ENCODE results near the gene ZNF629. TPM values are rescaled to one million over a fixed set of nuclear protein-coding genes. Genes with fewer than 3 reads are reported as not detected.
A peak's percentile ranks its signal among the peaks of the same experiment; 100 is the strongest.

The ZNF629 gene
- total and polyA plus RNA-seq, 12 donors, result 7.9 to 27.0 (median 21.9) TPM

- intact Hi-C loops (cut with DNase I), result no loop called here
- H3K4me1 ChIP-seq (replicated peaks in 1 of 2), result peaks cover 10 to 23% of the 10 kb centered on the region in 2 donors
- H3K9me3 ChIP-seq (replicated peaks in 1 of 3), result no peaks in the 10 kb centered on the region
- DNase-seq, result peak; percentile 51 to 88 (median 84)
- H3K27ac ChIP-seq, result peak overlapping the region; percentile 11 to 84 (median 77)
- 33 to 48% (median 40%) methylated on average over 3 to 6 of the region's 6 CpGs for WGBS, 4 donors
- no peak overlapping the region for H3K4me3 ChIP-seq
- H3K27me3 ChIP-seq, result no peaks in the 10 kb centered on the region
- peaks cover 0 to 47% of the 10 kb centered on the region in 2 donors for H3K36me3 ChIP-seq (replicated peaks in 1 of 2)
- TF ChIP-seq CTCF (IDR thresholded peaks at IDR 0.05) (no peak), POLR2A (IDR thresholded peaks at IDR 0.05) (peak in 1 of 2 donors; percentile 46)
These were observed 45.5 kb downstream of the ZNF629 start for GRCh38 chr16:30741461-30741914.

GRCh38 chr16:30740364-30741251 lies 46.4 kb downstream of the ZNF629 start:
- peak overlapping the region in 4 of 5 donors; percentile 57 to 84 (median 78) for H3K27ac ChIP-seq
- H3K4me3 ChIP-seq, result no peak overlapping the region
- no peaks in the 10 kb centered on the region for H3K9me3 ChIP-seq (replicated peaks in 1 of 3)
- no peak for TF ChIP-seq CTCF (IDR thresholded peaks at IDR 0.05)
- no peak for TF ChIP-seq POLR2A (IDR thresholded peaks at IDR 0.05)
- WGBS, 4 donors, result 36 to 55% (median 47%) methylated on average over 8 of the region's 8 CpGs
- no peaks in the 10 kb centered on the region for H3K27me3 ChIP-seq
- peaks cover 10 to 23% of the 10 kb centered on the region in 2 donors for H3K4me1 ChIP-seq (replicated peaks in 1 of 2)
- DNase-seq, result peak; percentile 66 to 92 (median 90)
- intact Hi-C loops (cut with DNase I), result no loop called here
- H3K36me3 ChIP-seq (replicated peaks in 1 of 2), result peaks cover 0 to 56% of the 10 kb centered on the region in 2 donors

GRCh38 chr16:30738984-30739951 lies 47.7 kb downstream of the ZNF629 start:
- 84 to 90% (median 87%) methylated on average over 23 to 37 of the region's 37 CpGs for WGBS, 4 donors
- intact Hi-C loops (cut with DNase I), result no loop called here
- Histone ChIP-seq H3K4me1 (replicated peaks in 1 of 2) (peaks cover 10 to 23% of the 10 kb centered on the region in 2 donors), H3K9me3 (replicated peaks in 1 of 3) (no peaks in the 10 kb centered on the region), H3K36me3 (replicated peaks in 1 of 2) (peaks cover 0 to 64% of the 10 kb centered on the region in 2 donors), H3K27me3 (no peaks in the 10 kb centered on the region), H3K4me3 (no peak overlapping the region), H3K27ac (peak overlapping the region in 2 of 5 donors; percentile 77 to 84)
- DNase-seq, result no peak
- TF ChIP-seq POLR2A (IDR thresholded peaks at IDR 0.05) (no peak), CTCF (IDR thresholded peaks at IDR 0.05) (no peak)

All from adrenal gland (tissue), 12 donors.